ENCODE data around the gene PTH1R.

PTH1R gene

GRCh38 chr3:46934498-46935167 is 57.1 kb downstream of the PTH1R start:
- no peak for TF ChIP-seq CTCF (conservative IDR thresholded peaks at IDR 0.05; ENCODE audit: low read depth, low read length)
- H3K4me3 ChIP-seq (ENCODE audit: low read length), result no peak overlapping the region
- DNase-seq (ENCODE audit: low read depth), result no peak

- peak; percentile 83 for TF ChIP-seq CTCF (conservative IDR thresholded peaks at IDR 0.05; ENCODE audit: low read depth, low read length)
- no peak overlapping the region for H3K4me3 ChIP-seq (ENCODE audit: low read length)
- peak; percentile 97 for DNase-seq (ENCODE audit: low read depth)
Measured at GRCh38 chr3:46935168-46935858, 57.8 kb downstream of the PTH1R start.

- no peak overlapping the region for H3K4me3 ChIP-seq (ENCODE audit: low read length)
- no peak for DNase-seq (ENCODE audit: low read depth)
- no peak for TF ChIP-seq CTCF (conservative IDR thresholded peaks at IDR 0.05; ENCODE audit: low read depth, low read length)
Measured at GRCh38 chr3:46935989-46936558, 58.6 kb downstream of the PTH1R start.

- DNase-seq (ENCODE audit: low read depth), result no peak
- no peak overlapping the region for H3K4me3 ChIP-seq (ENCODE audit: low read length)
- TF ChIP-seq CTCF (conservative IDR thresholded peaks at IDR 0.05; ENCODE audit: low read depth, low read length), result no peak
Measured at GRCh38 chr3:46936733-46937250, 59.3 kb downstream of the PTH1R start.

- DNase-seq (ENCODE audit: low read depth), result no peak
- H3K4me3 ChIP-seq (ENCODE audit: low read length), result no peak overlapping the region
- TF ChIP-seq CTCF (conservative IDR thresholded peaks at IDR 0.05; ENCODE audit: low read depth, low read length), result no peak
Measured at GRCh38 chr3:46938118-46938517, 60.6 kb downstream of the PTH1R start.

GRCh38 chr3:46939578-46940445 is 62.3 kb downstream of the PTH1R start:
- DNase-seq (ENCODE audit: low read depth), result no peak
- no peak for TF ChIP-seq CTCF (conservative IDR thresholded peaks at IDR 0.05; ENCODE audit: low read depth, low read length)
- no peak overlapping the region for H3K4me3 ChIP-seq (ENCODE audit: low read length)
